B cell (primary cell): ENCODE measurements around the gene QKI. TPM values are rescaled to one million over a fixed set of nuclear protein-coding genes. Genes with fewer than 3 reads are reported as not detected.

Experiments used
- ATAC-seq: fragments of 200-7000 bp; cut with Tn5 transposase; one replicate; pipeline ENCODE4 v1.10.0; 2021; ENCODE audit warnings: low read depth, mild to moderate bottlenecking, moderate number of reproducible peaks, moderate library complexity
- CTCF ChIA-PET: fragments of 350-600 bp; sonication (Branson Sonifier 250); formaldehyde crosslinking; loops from one replicate; lab custom pipeline; 2021; ENCODE audit warnings: antibody characterized with exemption, inconsistent platforms; lab: Charles Lee
- POLR2A ChIA-PET: fragments of 350-600 bp; sonication (Branson Sonifier 250); formaldehyde crosslinking; loops from one replicate; lab custom pipeline; 2021; ENCODE audit warnings: antibody characterized with exemption; lab: Charles Lee
- DNase-seq: peaks from one replicate; pipeline ENCODE4 v3.0.0; 2013
- H2AFZ ChIP-seq: 2 replicates; pipeline ENCODE4 v1.6.1; 2012; ENCODE audit warnings: mild to moderate bottlenecking, low read depth, low read length; ENCODE audit not compliant: insufficient read depth, poor library complexity, severe bottlenecking
- H3K27ac ChIP-seq, 2 donors: 1 replicate in 1 of 2; 2 replicates in 1 of 2; pipeline ENCODE4 v1.5.1; 2012 to 2013; ENCODE audit warnings: low read length in 2 of 2, mild to moderate bottlenecking in 2 of 2, moderate library complexity in 1 of 2
- H3K27me3 ChIP-seq, 4 experiments: fragments of 200-600 bp in 1 of 4; sonication (generic) in 1 of 4; replicated peaks in 1 of 4; 1 replicate in 2 of 4; 2 replicates in 2 of 4; pipeline versions ENCODE4 v1.6.1 to v1.7.0; 2013 to 2016; ENCODE audit warnings: low read length in 3 of 4, mild to moderate bottlenecking in 2 of 4, mixed read lengths in 1 of 4, moderate library complexity in 1 of 4; ENCODE audit not compliant: insufficient read depth in 4 of 4, control insufficient read depth in 3 of 4; ENCODE audit errors: control extremely low read depth in 1 of 4
- H3K36me3 ChIP-seq, 2 experiments: replicated peaks in 1 of 2; 1 replicate in 1 of 2; 2 replicates in 1 of 2; pipeline versions ENCODE4 v1.6.1 to v1.7.1; 2013; ENCODE audit warnings: low read length in 1 of 2; ENCODE audit not compliant: insufficient read depth in 2 of 2, control insufficient read depth in 1 of 2; ENCODE audit errors: control extremely low read depth in 1 of 2, extremely low read depth in 1 of 2
- H3K4me1 ChIP-seq, 2 donors: fragments of 200-600 bp in 1 of 2; sonication (generic) in 1 of 2; 1 replicate in 1 of 2; 2 replicates in 1 of 2; pipeline versions ENCODE4 v1.5.1 to v1.6.1; 2013 to 2017; ENCODE audit warnings: low read length in 2 of 2; ENCODE audit not compliant: control insufficient read depth in 2 of 2, insufficient read depth in 2 of 2
- H3K4me2 ChIP-seq: replicated peaks from 2 replicates; pipeline ENCODE3; 2012; ENCODE audit warnings: mild to moderate bottlenecking, low read depth, low read length; ENCODE audit not compliant: poor library complexity, severe bottlenecking
- H3K4me3 ChIP-seq, 5 experiments: fragments of 200-600 bp in 1 of 5; sonication (generic) in 1 of 5; 1 replicate in 3 of 5; 2 replicates in 2 of 5; pipeline versions ENCODE4 v1.5.1 to v1.7.0; 2011 to 2016; ENCODE audit warnings: low read length in 4 of 5, mild to moderate bottlenecking in 4 of 5, low read depth in 2 of 5, control low read depth in 1 of 5, moderate library complexity in 1 of 5; ENCODE audit not compliant: insufficient read depth in 1 of 5; ENCODE audit errors: control extremely low read depth in 1 of 5, extremely low read depth in 1 of 5
- H3K79me2 ChIP-seq: fragments of 200-600 bp; sonication (generic); one replicate; pipeline ENCODE4 v1.6.0; 2016; ENCODE audit warnings: low read length; ENCODE audit not compliant: control insufficient read depth, insufficient read depth
- H3K9ac ChIP-seq: fragments of 200-600 bp; sonication (generic); 2 replicates; pipeline ENCODE4 v1.6.1; 2017; ENCODE audit warnings: mild to moderate bottlenecking, low read length, moderate library complexity
- H3K9me3 ChIP-seq, 3 donors: one replicate each; pipeline versions ENCODE4 v1.6.1 to v1.7.1; 2013; ENCODE audit warnings: low read length in 2 of 3; ENCODE audit not compliant: control insufficient read depth in 2 of 3, insufficient read depth in 1 of 3; ENCODE audit errors: control extremely low read depth in 1 of 3
- H4K20me1 ChIP-seq: 2 replicates; pipeline ENCODE4 v1.6.0; 2012; ENCODE audit warnings: mild to moderate bottlenecking, low read length; ENCODE audit not compliant: insufficient read depth, control insufficient read depth, poor library complexity, severe bottlenecking
- H3K27ac Mint-ChIP-seq: one replicate; pipeline ENCODE4 v1.8.0; 2021; ENCODE audit warnings: mixed read lengths
- H3K27me3 Mint-ChIP-seq: one replicate; pipeline ENCODE4 v1.8.0; 2021; ENCODE audit warnings: mixed read lengths
- H3K4me1 Mint-ChIP-seq: one replicate; pipeline ENCODE4 v1.8.0; 2021; ENCODE audit warnings: mixed read lengths
- H3K4me3 Mint-ChIP-seq: one replicate; pipeline ENCODE4 v1.8.0; 2021; ENCODE audit warnings: mixed read lengths
- H3K9me3 Mint-ChIP-seq: one replicate; pipeline ENCODE4 v1.8.0; 2022; ENCODE audit warnings: mixed read lengths; ENCODE audit not compliant: insufficient read depth
- EZH2 ChIP-seq: IDR thresholded peaks from 2 replicates; pipeline ENCODE4 v1.6.1; 2012; ENCODE audit warnings: borderline replicate concordance, low read depth, mild to moderate bottlenecking, moderate library complexity, low read length; ENCODE audit not compliant: insufficient read depth, poor library complexity, severe bottlenecking
- WGBS: methylation state at CpG from one replicate; pipeline ENCODE4 v1.1.5; 2013; ENCODE audit warnings: missing lambda C conversion rate; ENCODE audit not compliant: insufficient coverage; 5-methylcytosine and 5-hydroxymethylcytosine counted together
- intact Hi-C: fragments of 100-400 bp; cut with micrococcal nuclease; formaldehyde crosslinking; loops from one replicate; pipeline ENCODE4 v1.10.0; 2022
- polyA plus RNA-seq: library from polyadenylated mRNA; depleted of rRNA; stranded (reverse); fragments of >200 nt; gene quantifications from 2 replicates; pipeline ENCODE4 v1.2.3, GENCODE V29; 2012
- total RNA-seq, 2 donors: library from RNA; stranded (reverse); fragments of 120-200 nt in 1 of 2; gene quantifications; 1 replicate in 1 of 2; 2 replicates in 1 of 2; pipeline versions ENCODE4 v1.2.3 to v1.2.4, GENCODE V29; 2013 to 2022
- TF ChIP-seq, protein P1 (sequence below): fragments of 200-600 bp; IDR thresholded peaks from one replicate; pipeline ENCODE4 v1.8.0; 2022; ENCODE audit warnings: antibody characterized with exemption, mild to moderate bottlenecking

QKI gene
- total and polyA plus RNA-seq, 2 donors (not counting 1 experiment from before 2014, with no cell fraction given), result 38.8 to 79.5 TPM

DNA sequence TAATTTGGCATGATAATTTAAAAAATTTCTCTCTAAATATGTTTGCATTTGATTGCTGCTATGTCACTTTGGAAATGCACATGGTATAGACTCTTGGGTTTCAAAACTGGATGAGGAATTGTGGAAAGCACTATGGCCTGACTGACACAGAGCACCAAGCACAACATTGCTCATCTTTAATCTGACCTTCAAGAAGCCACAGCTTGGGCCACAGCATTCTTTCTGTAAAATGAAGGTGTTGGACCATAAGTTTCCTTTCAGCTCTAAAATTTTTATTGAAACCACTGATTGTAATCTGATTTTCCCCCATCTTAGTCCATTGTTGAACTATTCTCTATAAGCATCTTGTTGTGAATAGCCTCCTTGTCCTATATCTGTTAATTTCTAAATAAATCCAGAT is 41.0 kb downstream of the QKI start:
- POLR2A ChIA-PET, result no interaction called here

GRCh38 chr6:163457637-163458561 is 43.4 kb downstream of the QKI start:
- POLR2A ChIA-PET, result no interaction called here
- Histone ChIP-seq H3K9me3 (no peaks in the 10 kb centered on the region), H3K9ac (no peak overlapping the region), H2AFZ (no peak overlapping the region), H3K4me3 (no peak overlapping the region), H3K4me2 (no peak overlapping the region), H3K79me2 (peaks cover 83% of the 10 kb centered on the region), H3K27me3 (no peaks in the 10 kb centered on the region), H3K27ac (peak overlapping the region; percentile 26 to 64), H3K36me3 (peaks cover 5 to 8% of the 10 kb centered on the region in 2 experiments), H4K20me1 (peaks cover 1% of the 10 kb centered on the region), H3K4me1 (peaks cover 23 to 31% of the 10 kb centered on the region in 2 donors)
- H3K27ac Mint-ChIP-seq, result peak overlapping the region; percentile 39
- TF ChIP-seq, protein P1, sequence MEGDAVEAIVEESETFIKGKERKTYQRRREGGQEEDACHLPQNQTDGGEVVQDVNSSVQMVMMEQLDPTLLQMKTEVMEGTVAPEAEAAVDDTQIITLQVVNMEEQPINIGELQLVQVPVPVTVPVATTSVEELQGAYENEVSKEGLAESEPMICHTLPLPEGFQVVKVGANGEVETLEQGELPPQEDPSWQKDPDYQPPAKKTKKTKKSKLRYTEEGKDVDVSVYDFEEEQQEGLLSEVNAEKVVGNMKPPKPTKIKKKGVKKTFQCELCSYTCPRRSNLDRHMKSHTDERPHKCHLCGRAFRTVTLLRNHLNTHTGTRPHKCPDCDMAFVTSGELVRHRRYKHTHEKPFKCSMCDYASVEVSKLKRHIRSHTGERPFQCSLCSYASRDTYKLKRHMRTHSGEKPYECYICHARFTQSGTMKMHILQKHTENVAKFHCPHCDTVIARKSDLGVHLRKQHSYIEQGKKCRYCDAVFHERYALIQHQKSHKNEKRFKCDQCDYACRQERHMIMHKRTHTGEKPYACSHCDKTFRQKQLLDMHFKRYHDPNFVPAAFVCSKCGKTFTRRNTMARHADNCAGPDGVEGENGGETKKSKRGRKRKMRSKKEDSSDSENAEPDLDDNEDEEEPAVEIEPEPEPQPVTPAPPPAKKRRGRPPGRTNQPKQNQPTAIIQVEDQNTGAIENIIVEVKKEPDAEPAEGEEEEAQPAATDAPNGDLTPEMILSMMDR, result no peak
- TF ChIP-seq EZH2, result no peak
- intact Hi-C loops, result no loop called here
- no peak overlapping the region for H3K4me3 Mint-ChIP-seq
- WGBS, result 62% methylated on average over 2 of the region's 3 CpGs
- H3K27me3 Mint-ChIP-seq, result no peaks in the 10 kb centered on the region
- peaks cover 56% of the 10 kb centered on the region for H3K4me1 Mint-ChIP-seq
- DNase-seq, result no peak
- CTCF ChIA-PET, result interaction anchor here (1.0 kb wide), 1 partner anchor 42 kb away, joined by 5 read pairs; no protein-coding TSS in a partner anchor
- H3K9me3 Mint-ChIP-seq, result no peaks in the 10 kb centered on the region
- ATAC-seq, result no peak

More for the DNA sequence above, 41.0 kb downstream of the QKI start:
- TF ChIP-seq, protein P1, result no peak
- TF ChIP-seq EZH2, result no peak
- Histone ChIP-seq H3K4me1 (peaks cover 18 to 22% of the 10 kb centered on the region in 2 donors), H3K9ac (no peak overlapping the region), H3K79me2 (peaks cover 83% of the 10 kb centered on the region), H3K4me3 (no peak overlapping the region), H2AFZ (no peak overlapping the region), H3K27ac (no peak overlapping the region), H3K27me3 (no peaks in the 10 kb centered on the region), H3K9me3 (no peaks in the 10 kb centered on the region), H4K20me1 (peaks cover 25% of the 10 kb centered on the region), H3K36me3 (peaks cover 5 to 8% of the 10 kb centered on the region in 2 experiments), H3K4me2 (no peak overlapping the region)
- intact Hi-C loops, result no loop called here
- H3K4me3 Mint-ChIP-seq, result no peak overlapping the region
- no peak for ATAC-seq
- no peaks in the 10 kb centered on the region for H3K27me3 Mint-ChIP-seq
- no peaks in the 10 kb centered on the region for H3K9me3 Mint-ChIP-seq
- CTCF ChIA-PET, result no interaction called here
- no peak for DNase-seq
- peaks cover 59% of the 10 kb centered on the region for H3K4me1 Mint-ChIP-seq
- no peak overlapping the region for H3K27ac Mint-ChIP-seq
